OCI-LY3 (cell line): Measurements from ENCODE around the gene SPRY1.

Source experiments
- H2AFZ ChIP-seq: fragments of 200-600, 300-600 bp; shearing (Covaris generic); 2 replicates; pipeline ENCODE4 v1.6.0; 2014; ENCODE audit warnings: antibody characterized with exemption, low read depth, low read length
- H3K27ac ChIP-seq: fragments of 200-600, 300-600 bp; sonication (generic); 2 replicates; pipeline ENCODE4 v1.5.1; 2014; ENCODE audit warnings: mild to moderate bottlenecking, low read length, moderate library complexity, mixed read lengths
- H3K27me3 ChIP-seq: fragments of 200-600, 300-600 bp; sonication (generic); 2 replicates; pipeline ENCODE4 v1.6.1; 2014; ENCODE audit warnings: low read depth, low read length, mixed read lengths
- H3K36me3 ChIP-seq: fragments of 200-600, 300-600 bp; sonication (generic); replicated peaks from 2 replicates; pipeline ENCODE3; 2014; ENCODE audit warnings: low read depth, low read length, mixed read lengths
- H3K4me1 ChIP-seq: fragments of 300-600, 200-600 bp; sonication (generic); 2 replicates; pipeline ENCODE4 v1.6.1; 2014; ENCODE audit warnings: low read length, mixed read lengths
- H3K4me2 ChIP-seq: fragments of 200-600, 300-600 bp; sonication (generic); 2 replicates; pipeline ENCODE4 v1.6.1; 2014; ENCODE audit warnings: low read length, mixed read lengths
- H3K4me3 ChIP-seq: fragments of 300-600, 200-600 bp; sonication (generic); 2 replicates; pipeline ENCODE4 v1.5.1; 2014; ENCODE audit warnings: antibody characterized with exemption, mild to moderate bottlenecking, low read length, moderate library complexity
- H3K79me2 ChIP-seq: fragments of 300-600, 200-600 bp; shearing (Covaris generic); 2 replicates; pipeline ENCODE4 v1.6.1; 2014; ENCODE audit warnings: mild to moderate bottlenecking, low read length, mixed read lengths
- H3K9ac ChIP-seq: fragments of 300-600, 200-600 bp; shearing (Covaris generic); 2 replicates; pipeline ENCODE4 v1.6.0; 2014; ENCODE audit warnings: mild to moderate bottlenecking, low read length, moderate library complexity
- H3K9me3 ChIP-seq: fragments of 200-600, 300-600 bp; shearing (Covaris generic); 2 replicates; pipeline ENCODE4 v1.6.1; 2014; ENCODE audit warnings: low read length, mixed read lengths; ENCODE audit not compliant: insufficient read depth
- H4K20me1 ChIP-seq: fragments of 200-600, 300-600 bp; sonication (generic); 2 replicates; pipeline ENCODE4 v1.6.1; 2016; ENCODE audit warnings: low read length, mixed read lengths; ENCODE audit not compliant: insufficient read depth
- EZH2phosphoT487 ChIP-seq: fragments of 200-600 bp; shearing (Covaris generic); IDR thresholded peaks from 2 replicates; pipeline ENCODE4 v1.6.1; 2018; ENCODE audit warnings: antibody characterized with exemption, mixed run types, low read depth
- TF ChIP-seq, protein P1 (sequence below): fragments of 200-600, 300-600 bp; sonication (generic); IDR thresholded peaks from 2 replicates; pipeline ENCODE4 v1.5.1; 2014; ENCODE audit warnings: antibody characterized with exemption, low read length, low read depth

Gene SPRY1

GRCh38 chr4:123350191-123350544, 46.4 kb upstream of the SPRY1 start:
- H3K4me2 ChIP-seq, result no peak overlapping the region
- no peak overlapping the region for H3K4me3 ChIP-seq
- no peaks in the 10 kb centered on the region for H4K20me1 ChIP-seq
- TF ChIP-seq EZH2phosphoT487, result no peak
- TF ChIP-seq, protein P1, sequence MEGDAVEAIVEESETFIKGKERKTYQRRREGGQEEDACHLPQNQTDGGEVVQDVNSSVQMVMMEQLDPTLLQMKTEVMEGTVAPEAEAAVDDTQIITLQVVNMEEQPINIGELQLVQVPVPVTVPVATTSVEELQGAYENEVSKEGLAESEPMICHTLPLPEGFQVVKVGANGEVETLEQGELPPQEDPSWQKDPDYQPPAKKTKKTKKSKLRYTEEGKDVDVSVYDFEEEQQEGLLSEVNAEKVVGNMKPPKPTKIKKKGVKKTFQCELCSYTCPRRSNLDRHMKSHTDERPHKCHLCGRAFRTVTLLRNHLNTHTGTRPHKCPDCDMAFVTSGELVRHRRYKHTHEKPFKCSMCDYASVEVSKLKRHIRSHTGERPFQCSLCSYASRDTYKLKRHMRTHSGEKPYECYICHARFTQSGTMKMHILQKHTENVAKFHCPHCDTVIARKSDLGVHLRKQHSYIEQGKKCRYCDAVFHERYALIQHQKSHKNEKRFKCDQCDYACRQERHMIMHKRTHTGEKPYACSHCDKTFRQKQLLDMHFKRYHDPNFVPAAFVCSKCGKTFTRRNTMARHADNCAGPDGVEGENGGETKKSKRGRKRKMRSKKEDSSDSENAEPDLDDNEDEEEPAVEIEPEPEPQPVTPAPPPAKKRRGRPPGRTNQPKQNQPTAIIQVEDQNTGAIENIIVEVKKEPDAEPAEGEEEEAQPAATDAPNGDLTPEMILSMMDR, result peak; percentile 59
- H3K4me1 ChIP-seq, result no peaks in the 10 kb centered on the region
- H3K27ac ChIP-seq, result no peak overlapping the region
- H3K36me3 ChIP-seq, result no peaks in the 10 kb centered on the region
- H3K27me3 ChIP-seq, result no peaks in the 10 kb centered on the region
- no peaks in the 10 kb centered on the region for H3K9me3 ChIP-seq
- no peaks in the 10 kb centered on the region for H3K79me2 ChIP-seq
- H3K9ac ChIP-seq, result no peak overlapping the region
- H2AFZ ChIP-seq, result peak overlapping the region; percentile 33

DNA sequence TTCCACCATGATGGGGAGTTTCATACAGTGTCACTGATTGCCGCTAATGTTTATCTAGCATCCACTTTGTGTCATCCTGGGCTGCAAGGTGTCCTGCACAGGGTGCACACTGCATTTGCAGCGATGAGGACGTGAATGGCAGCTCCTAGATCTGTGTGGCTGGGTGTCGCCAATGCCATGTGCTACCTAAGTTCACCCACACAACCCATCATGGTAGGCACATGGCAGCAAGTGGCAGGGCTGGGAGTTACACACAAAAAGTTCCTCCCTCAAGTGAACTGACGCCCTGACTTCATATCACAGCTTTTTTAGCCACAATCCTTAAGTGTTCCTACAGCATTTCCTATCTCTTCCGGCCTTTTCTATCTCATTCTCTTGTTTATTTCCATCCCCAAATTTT, 45.9 kb upstream of the SPRY1 start:
- Histone ChIP-seq H3K27me3 (no peaks in the 10 kb centered on the region), H3K9ac (no peak overlapping the region), H3K4me1 (no peaks in the 10 kb centered on the region), H3K27ac (no peak overlapping the region), H3K4me2 (no peak overlapping the region), H3K79me2 (no peaks in the 10 kb centered on the region), H2AFZ (0 out of 2 replicates have a peak overlapping the region, but pooled peaks have one; percentile 33), H3K9me3 (no peaks in the 10 kb centered on the region), H4K20me1 (no peaks in the 10 kb centered on the region), H3K36me3 (no peaks in the 10 kb centered on the region), H3K4me3 (no peak overlapping the region)
- TF ChIP-seq EZH2phosphoT487, result no peak

DNA sequence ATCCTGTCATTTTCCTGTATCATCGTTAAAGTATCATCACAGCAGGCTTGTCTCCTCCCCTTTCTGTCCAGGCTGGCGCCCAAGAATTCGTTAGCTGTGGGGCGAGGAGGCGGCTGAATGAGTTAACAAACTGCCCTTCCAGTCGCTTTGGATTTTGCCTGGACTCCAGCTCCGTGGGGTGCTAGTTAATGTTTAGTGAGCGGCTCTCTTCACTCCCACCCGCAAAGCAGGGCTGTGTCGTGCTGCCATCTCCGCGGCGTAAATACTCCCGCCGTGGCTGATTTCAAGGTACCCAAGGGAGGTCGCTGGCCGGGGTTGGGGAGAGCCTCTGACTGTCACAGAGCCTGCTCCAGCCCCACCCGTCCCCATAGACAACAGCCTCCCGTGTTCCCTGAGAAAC, 44.9 kb upstream of the SPRY1 start:
- H3K79me2 ChIP-seq, result no peaks in the 10 kb centered on the region
- TF ChIP-seq, protein P1, result no peak
- no peak for TF ChIP-seq EZH2phosphoT487
- H3K4me3 ChIP-seq, result no peak overlapping the region
- H3K27ac ChIP-seq, result no peak overlapping the region
- H3K9me3 ChIP-seq, result no peaks in the 10 kb centered on the region
- no peak overlapping the region for H3K9ac ChIP-seq
- H3K27me3 ChIP-seq, result no peaks in the 10 kb centered on the region
- no peak overlapping the region for H2AFZ ChIP-seq
- H3K36me3 ChIP-seq, result no peaks in the 10 kb centered on the region
- no peaks in the 10 kb centered on the region for H4K20me1 ChIP-seq
- no peak overlapping the region for H3K4me2 ChIP-seq
- H3K4me1 ChIP-seq, result no peaks in the 10 kb centered on the region

- TF ChIP-seq, protein P1, result no peak
- TF ChIP-seq EZH2phosphoT487, result no peak
These were observed 44.2 kb upstream of the SPRY1 start for GRCh38 chr4:123352240-123352945.

More at GRCh38 chr4:123352240-123352945, 44.2 kb upstream of the SPRY1 start:
- Histone ChIP-seq H3K9ac (no peak overlapping the region), H3K9me3 (no peaks in the 10 kb centered on the region), H3K27me3 (no peaks in the 10 kb centered on the region), H3K27ac (no peak overlapping the region), H4K20me1 (no peaks in the 10 kb centered on the region), H3K36me3 (no peaks in the 10 kb centered on the region), H3K4me1 (no peaks in the 10 kb centered on the region), H2AFZ (no peak overlapping the region), H3K4me3 (no peak overlapping the region), H3K79me2 (no peaks in the 10 kb centered on the region), H3K4me2 (no peak overlapping the region)
